Effector memory CD8-positive, alpha-beta T cell (primary cell): ENCODE results near the gene PARD3B.

Source experiments
- ATAC-seq: fragments of 150-1000 bp; cut with Tn5 transposase; replicated peaks from 2 replicates; pipeline ENCODE4 v1.10.0; 2021; ENCODE audit warnings: mild to moderate bottlenecking, moderate library complexity
- DNase-seq, 3 experiments: peaks; one replicate each; pipeline ENCODE4 v3.0.0; 2021
- H3K27ac Mint-ChIP-seq, 2 donors: one replicate each; pipeline ENCODE4 v1.8.0; 2022; ENCODE audit warnings: mild to moderate bottlenecking in 2 of 2, mixed read lengths in 2 of 2, moderate library complexity in 2 of 2
- H3K27me3 Mint-ChIP-seq, 2 donors: one replicate each; pipeline ENCODE4 v1.8.0; 2022; ENCODE audit warnings: mixed read lengths in 2 of 2
- H3K36me3 Mint-ChIP-seq: one replicate; pipeline ENCODE4 v1.8.0; 2022; ENCODE audit warnings: mild to moderate bottlenecking, moderate library complexity, mixed read lengths; ENCODE audit not compliant: insufficient read depth
- H3K4me1 Mint-ChIP-seq, 2 donors: one replicate each; pipeline ENCODE4 v1.8.0; 2022; ENCODE audit warnings: low read depth in 2 of 2, mixed read lengths in 2 of 2
- H3K4me3 Mint-ChIP-seq, 2 donors: one replicate each; pipeline ENCODE4 v1.8.0; 2022; ENCODE audit warnings: mild to moderate bottlenecking in 2 of 2, mixed read lengths in 2 of 2, moderate library complexity in 2 of 2
- H3K9me3 Mint-ChIP-seq, 2 donors: one replicate each; pipeline ENCODE4 v1.8.0; 2022; ENCODE audit warnings: mixed read lengths in 2 of 2

PARD3B gene

GRCh38 chr2:205582366-205582765 lies 1037.1 kb downstream of the PARD3B start:
- Mint-ChIP-seq H3K36me3 (no peaks in the 10 kb centered on the region), H3K27ac (no peak overlapping the region), H3K9me3 (no peaks in the 10 kb centered on the region), H3K4me1 (no peaks in the 10 kb centered on the region), H3K27me3 (peaks cover 0 to under 1% of the 10 kb centered on the region in 2 donors), H3K4me3 (no peak overlapping the region)
- ATAC-seq (no peak), DNase-seq (no peak)

- no peak overlapping the region for H3K4me3 Mint-ChIP-seq
- no peaks in the 10 kb centered on the region for H3K4me1 Mint-ChIP-seq
- H3K36me3 Mint-ChIP-seq = no peaks in the 10 kb centered on the region
- no peaks in the 10 kb centered on the region for H3K9me3 Mint-ChIP-seq
- no peak overlapping the region for H3K27ac Mint-ChIP-seq
- peaks cover 0 to 7% of the 10 kb centered on the region in 2 donors for H3K27me3 Mint-ChIP-seq
- ATAC-seq = no peak
- no peak for DNase-seq
Observed at GRCh38 chr2:205585449-205586383, 1040.4 kb downstream of the PARD3B start.

GRCh38 chr2:205586626-205587025 lies 1041.4 kb downstream of the PARD3B start:
- no peak overlapping the region for H3K27ac Mint-ChIP-seq
- H3K36me3 Mint-ChIP-seq = no peaks in the 10 kb centered on the region
- DNase-seq (no peak), ATAC-seq (no peak)
- H3K4me3 Mint-ChIP-seq = no peak overlapping the region
- H3K4me1 Mint-ChIP-seq = no peaks in the 10 kb centered on the region
- no peaks in the 10 kb centered on the region for H3K9me3 Mint-ChIP-seq
- peaks cover 0 to 7% of the 10 kb centered on the region in 2 donors for H3K27me3 Mint-ChIP-seq

GRCh38 chr2:205589479-205589878 lies 1044.2 kb downstream of the PARD3B start:
- H3K9me3 Mint-ChIP-seq = no peaks in the 10 kb centered on the region
- H3K27me3 Mint-ChIP-seq = peaks cover 0 to 7% of the 10 kb centered on the region in 2 donors
- H3K4me1 Mint-ChIP-seq = no peaks in the 10 kb centered on the region
- DNase-seq (no peak), ATAC-seq (no peak)
- H3K4me3 Mint-ChIP-seq = no peak overlapping the region
- H3K36me3 Mint-ChIP-seq = no peaks in the 10 kb centered on the region
- H3K27ac Mint-ChIP-seq = no peak overlapping the region

- Mint-ChIP-seq H3K27ac (no peak overlapping the region), H3K9me3 (peaks cover 0 to 2% of the 10 kb centered on the region in 2 donors), H3K4me1 (no peaks in the 10 kb centered on the region), H3K27me3 (peaks cover 0 to 7% of the 10 kb centered on the region in 2 donors), H3K4me3 (no peak overlapping the region), H3K36me3 (no peaks in the 10 kb centered on the region)
- no peak for ATAC-seq
- no peak for DNase-seq
Observed at GRCh38 chr2:205590759-205591158, 1045.5 kb downstream of the PARD3B start.

GRCh38 chr2:205593891-205594290 lies 1048.6 kb downstream of the PARD3B start:
- H3K4me3 Mint-ChIP-seq = no peak overlapping the region

GRCh38 chr2:205596581-205596980 lies 1051.3 kb downstream of the PARD3B start:
- Mint-ChIP-seq H3K9me3 (peaks cover 2 to 6% of the 10 kb centered on the region in 2 donors), H3K27me3 (peaks cover 0 to 7% of the 10 kb centered on the region in 2 donors), H3K4me3 (no peak overlapping the region), H3K36me3 (no peaks in the 10 kb centered on the region), H3K27ac (no peak overlapping the region), H3K4me1 (no peaks in the 10 kb centered on the region)
- no peak for DNase-seq
- ATAC-seq = no peak

More at GRCh38 chr2:205593891-205594290, 1048.6 kb downstream of the PARD3B start:
- DNase-seq (no peak), ATAC-seq (no peak)
- Mint-ChIP-seq H3K27ac (no peak overlapping the region), H3K36me3 (no peaks in the 10 kb centered on the region), H3K9me3 (peaks cover 2 to 6% of the 10 kb centered on the region in 2 donors), H3K27me3 (peaks cover 0 to 7% of the 10 kb centered on the region in 2 donors), H3K4me1 (no peaks in the 10 kb centered on the region)

GRCh38 chr2:205605638-205606304 lies 1060.5 kb downstream of the PARD3B start:
- H3K27me3 Mint-ChIP-seq = peaks cover 17 to 21% of the 10 kb centered on the region in 2 donors
- DNase-seq = no peak
- H3K4me3 Mint-ChIP-seq = no peak overlapping the region
- no peak overlapping the region for H3K27ac Mint-ChIP-seq
- no peak for ATAC-seq
- H3K9me3 Mint-ChIP-seq = peaks cover 5 to 31% of the 10 kb centered on the region in 2 donors
- H3K4me1 Mint-ChIP-seq = no peaks in the 10 kb centered on the region
- H3K36me3 Mint-ChIP-seq = no peaks in the 10 kb centered on the region

- H3K36me3 Mint-ChIP-seq = no peaks in the 10 kb centered on the region
- H3K9me3 Mint-ChIP-seq = peaks cover 5 to 31% of the 10 kb centered on the region in 2 donors
- H3K27ac Mint-ChIP-seq = no peak overlapping the region
- H3K4me1 Mint-ChIP-seq = no peaks in the 10 kb centered on the region
- no peak for DNase-seq
- H3K4me3 Mint-ChIP-seq = no peak overlapping the region
- no peak for ATAC-seq
- H3K27me3 Mint-ChIP-seq = peaks cover 20 to 27% of the 10 kb centered on the region in 2 donors
Observed at GRCh38 chr2:205607146-205607545, 1061.9 kb downstream of the PARD3B start.

- H3K36me3 Mint-ChIP-seq = no peaks in the 10 kb centered on the region
- peaks cover 20 to 36% of the 10 kb centered on the region in 2 donors for H3K27me3 Mint-ChIP-seq
- H3K27ac Mint-ChIP-seq = no peak overlapping the region
- peaks cover 1 to 15% of the 10 kb centered on the region in 2 donors for H3K9me3 Mint-ChIP-seq
- DNase-seq (no peak), ATAC-seq (no peak)
- no peak overlapping the region for H3K4me3 Mint-ChIP-seq
- H3K4me1 Mint-ChIP-seq = no peaks in the 10 kb centered on the region
Observed at GRCh38 chr2:205609113-205609512, 1063.8 kb downstream of the PARD3B start.

GRCh38 chr2:205610437-205610836 lies 1065.2 kb downstream of the PARD3B start:
- no peak for DNase-seq
- H3K27me3 Mint-ChIP-seq = peaks cover 20 to 36% of the 10 kb centered on the region in 2 donors

GRCh38 chr2:205612636-205613035 lies 1067.4 kb downstream of the PARD3B start:
- ATAC-seq = no peak
- Mint-ChIP-seq H3K4me3 (no peak overlapping the region), H3K27ac (no peak overlapping the region)

More at GRCh38 chr2:205610437-205610836, 1065.2 kb downstream of the PARD3B start:
- Mint-ChIP-seq H3K4me1 (no peaks in the 10 kb centered on the region), H3K27ac (no peak overlapping the region), H3K36me3 (no peaks in the 10 kb centered on the region), H3K9me3 (peaks cover 0 to 1% of the 10 kb centered on the region in 2 donors), H3K4me3 (no peak overlapping the region)
- ATAC-seq = no peak

GRCh38 chr2:205613970-205614559 lies 1068.8 kb downstream of the PARD3B start:
- no peak overlapping the region for H3K27ac Mint-ChIP-seq
- H3K4me1 Mint-ChIP-seq = no peaks in the 10 kb centered on the region
- ATAC-seq (no peak), DNase-seq (no peak)
- H3K9me3 Mint-ChIP-seq = no peaks in the 10 kb centered on the region
- H3K27me3 Mint-ChIP-seq = peaks cover 14 to 31% of the 10 kb centered on the region in 2 donors
- no peak overlapping the region for H3K4me3 Mint-ChIP-seq
- H3K36me3 Mint-ChIP-seq = no peaks in the 10 kb centered on the region

More at GRCh38 chr2:205612636-205613035, 1067.4 kb downstream of the PARD3B start:
- Mint-ChIP-seq H3K36me3 (no peaks in the 10 kb centered on the region), H3K4me1 (no peaks in the 10 kb centered on the region), H3K9me3 (no peaks in the 10 kb centered on the region), H3K27me3 (peaks cover 20 to 31% of the 10 kb centered on the region in 2 donors)
- no peak for DNase-seq
